HG03575 (cell line): Measurements from ENCODE around the gene CAPN11.

Experiments used
- ATAC-seq: cut with Tn5 transposase; IDR thresholded peaks from one replicate; pipeline ENCODE4 v1.9.1; 2021; ENCODE audit not compliant: unreplicated experiment, insufficient number of reproducible peaks, low FRiP score; ENCODE audit errors: extremely low read depth

Gene CAPN11

GRCh38 chr6:44232676-44233566 lies 74.3 kb downstream of the CAPN11 start:
- ATAC-seq = no peak

- no peak for ATAC-seq
Measured at GRCh38 chr6:44233567-44234100, 75.0 kb downstream of the CAPN11 start.
